Measurements from ENCODE around the gene PLXNC1. TPM values are rescaled to one million over a fixed set of nuclear protein-coding genes. Genes with fewer than 3 reads are reported as not detected.

The PLXNC1 gene
- polyA plus RNA-seq, 1 donor (not counting 4 experiments of a cell fraction or from before 2014, with no cell fraction given): 0.17 TPM

DNA sequence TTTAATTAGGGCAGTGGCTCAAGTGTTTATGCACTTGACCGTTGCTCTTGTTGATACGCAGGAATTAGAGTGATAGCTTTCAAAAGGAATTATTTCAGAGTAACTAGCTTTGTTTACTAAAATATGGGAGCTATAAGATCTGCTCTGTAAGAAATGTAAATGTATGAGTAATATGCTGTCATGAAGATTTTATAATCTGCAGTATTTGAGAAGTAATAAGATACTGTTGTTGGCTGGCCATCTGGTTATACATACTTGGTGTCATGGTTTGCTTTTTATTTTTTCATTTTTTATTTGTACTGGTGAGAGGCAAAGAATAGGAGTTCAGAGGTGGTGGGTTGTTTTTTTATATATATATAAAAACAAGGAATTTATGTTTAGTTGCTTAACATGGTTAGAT lies 58.5 kb downstream of the PLXNC1 start:
- Histone ChIP-seq H3K4me1 (ENCODE audit: control insufficient read depth, extremely low read depth, insufficient read depth, low read length) (peaks cover 9% of the 10 kb centered on the region), H3K4me3 (ENCODE audit: control insufficient read depth in 2 of 3, extremely low read depth in 1 of 3, insufficient read depth in 2 of 3, low read depth in 1 of 3, low read length in 3 of 3) (no peak overlapping the region), H3K9me1 (ENCODE audit: control insufficient read depth, extremely low read depth, insufficient read depth, low read length) (no peaks in the 10 kb centered on the region), H3K27me3 (ENCODE audit: control insufficient read depth, extremely low read depth, insufficient read depth, low read length) (peaks cover 7% of the 10 kb centered on the region), H4K20me1 (ENCODE audit: control insufficient read depth, extremely low read depth, insufficient read depth, low read length) (no peaks in the 10 kb centered on the region), H3K79me2 (ENCODE audit: control insufficient read depth, insufficient read depth, low read length) (no peaks in the 10 kb centered on the region), H3K4me2 (ENCODE audit: control insufficient read depth, extremely low read depth, insufficient read depth, low read depth, low read length) (no peak overlapping the region), H2AFZ (ENCODE audit: control insufficient read depth, low read length) (no peak overlapping the region), H3K9ac (ENCODE audit: control insufficient read depth, extremely low read depth, insufficient read depth, low read length) (no peak overlapping the region), H3K36me3 (ENCODE audit: control insufficient read depth in 2 of 2, extremely low read depth in 1 of 2, insufficient read depth in 2 of 2, low read length in 2 of 2) (no peaks in the 10 kb centered on the region), H3K27ac (ENCODE audit: control insufficient read depth, insufficient read depth, low read length) (no peak overlapping the region), H3K9me3 (ENCODE audit: control insufficient read depth, low read depth, low read length) (no peaks in the 10 kb centered on the region)
- dilution Hi-C loops (cut with MboI; ENCODE audit: extremely low pct_ligation_motif_present, low sequenced_read_pairs): no loop called here
- no peak for FAIRE-seq
- no peak for TF ChIP-seq EZH2 (IDR thresholded peaks at IDR 0.05; ENCODE audit: low read length)
- TF ChIP-seq, protein P1, sequence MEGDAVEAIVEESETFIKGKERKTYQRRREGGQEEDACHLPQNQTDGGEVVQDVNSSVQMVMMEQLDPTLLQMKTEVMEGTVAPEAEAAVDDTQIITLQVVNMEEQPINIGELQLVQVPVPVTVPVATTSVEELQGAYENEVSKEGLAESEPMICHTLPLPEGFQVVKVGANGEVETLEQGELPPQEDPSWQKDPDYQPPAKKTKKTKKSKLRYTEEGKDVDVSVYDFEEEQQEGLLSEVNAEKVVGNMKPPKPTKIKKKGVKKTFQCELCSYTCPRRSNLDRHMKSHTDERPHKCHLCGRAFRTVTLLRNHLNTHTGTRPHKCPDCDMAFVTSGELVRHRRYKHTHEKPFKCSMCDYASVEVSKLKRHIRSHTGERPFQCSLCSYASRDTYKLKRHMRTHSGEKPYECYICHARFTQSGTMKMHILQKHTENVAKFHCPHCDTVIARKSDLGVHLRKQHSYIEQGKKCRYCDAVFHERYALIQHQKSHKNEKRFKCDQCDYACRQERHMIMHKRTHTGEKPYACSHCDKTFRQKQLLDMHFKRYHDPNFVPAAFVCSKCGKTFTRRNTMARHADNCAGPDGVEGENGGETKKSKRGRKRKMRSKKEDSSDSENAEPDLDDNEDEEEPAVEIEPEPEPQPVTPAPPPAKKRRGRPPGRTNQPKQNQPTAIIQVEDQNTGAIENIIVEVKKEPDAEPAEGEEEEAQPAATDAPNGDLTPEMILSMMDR (optimal IDR thresholded peaks at IDR 0.05 in 1 of 3, IDR thresholded peaks at IDR 0.05 in 1 of 3, conservative IDR thresholded peaks at IDR 0.05 in 1 of 3; ENCODE audit: extremely low read depth in 1 of 3, insufficient read depth in 2 of 3, low read length in 3 of 3): no peak
- DNase-seq (ENCODE audit: low read depth, low spot score): no peak

DNA sequence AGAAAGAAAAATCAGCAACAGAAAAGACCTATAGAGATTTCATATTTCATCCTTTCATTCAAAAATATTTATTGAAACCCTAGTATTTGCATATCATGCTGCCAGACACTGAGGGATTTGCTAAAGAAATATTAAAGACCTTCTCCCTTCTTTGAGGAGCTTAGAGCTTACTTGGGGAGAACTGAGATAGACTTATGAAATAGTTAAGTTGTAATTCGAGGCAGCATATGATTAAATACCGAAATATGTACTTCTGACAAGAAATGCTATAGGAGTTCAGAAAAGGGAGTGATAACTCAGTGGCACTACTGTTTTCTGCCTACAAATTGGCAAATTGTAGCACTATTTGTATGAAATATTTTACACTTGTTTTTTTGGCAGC lies 59.1 kb downstream of the PLXNC1 start:
- Histone ChIP-seq H3K4me3 (ENCODE audit: control insufficient read depth in 2 of 3, extremely low read depth in 1 of 3, insufficient read depth in 2 of 3, low read depth in 1 of 3, low read length in 3 of 3) (no peak overlapping the region), H3K9ac (ENCODE audit: control insufficient read depth, extremely low read depth, insufficient read depth, low read length) (no peak overlapping the region), H3K4me2 (ENCODE audit: control insufficient read depth, extremely low read depth, insufficient read depth, low read depth, low read length) (no peak overlapping the region), H3K4me1 (ENCODE audit: control insufficient read depth, extremely low read depth, insufficient read depth, low read length) (peaks cover 4% of the 10 kb centered on the region), H3K36me3 (ENCODE audit: control insufficient read depth in 2 of 2, extremely low read depth in 1 of 2, insufficient read depth in 2 of 2, low read length in 2 of 2) (no peaks in the 10 kb centered on the region), H3K9me3 (ENCODE audit: control insufficient read depth, low read depth, low read length) (no peaks in the 10 kb centered on the region), H3K9me1 (ENCODE audit: control insufficient read depth, extremely low read depth, insufficient read depth, low read length) (no peaks in the 10 kb centered on the region), H3K79me2 (ENCODE audit: control insufficient read depth, insufficient read depth, low read length) (no peaks in the 10 kb centered on the region), H3K27me3 (ENCODE audit: control insufficient read depth, extremely low read depth, insufficient read depth, low read length) (peaks cover 7% of the 10 kb centered on the region), H2AFZ (ENCODE audit: control insufficient read depth, low read length) (no peak overlapping the region), H4K20me1 (ENCODE audit: control insufficient read depth, extremely low read depth, insufficient read depth, low read length) (no peaks in the 10 kb centered on the region), H3K27ac (ENCODE audit: control insufficient read depth, insufficient read depth, low read length) (no peak overlapping the region)
- TF ChIP-seq, protein P1 (optimal IDR thresholded peaks at IDR 0.05 in 1 of 3, IDR thresholded peaks at IDR 0.05 in 1 of 3, conservative IDR thresholded peaks at IDR 0.05 in 1 of 3; ENCODE audit: extremely low read depth in 1 of 3, insufficient read depth in 2 of 3, low read length in 3 of 3): no peak
- TF ChIP-seq EZH2 (IDR thresholded peaks at IDR 0.05; ENCODE audit: low read length): no peak
- FAIRE-seq (no peak), DNase-seq (ENCODE audit: low read depth, low spot score) (no peak)
- dilution Hi-C loops (cut with MboI; ENCODE audit: extremely low pct_ligation_motif_present, low sequenced_read_pairs): no loop called here
